ENCODE data around the gene WDPCP. TPM values are rescaled to one million over a fixed set of nuclear protein-coding genes. Genes with fewer than 3 reads are reported as not detected.

The WDPCP gene
- polyA plus RNA-seq, 1 of the 3 experiments (the other 2 are of a cell fraction) = 3.1 TPM

- DNase-seq = no peak
- 88% methylated on average over 2 of the region's 2 CpGs for WGBS (ENCODE audit: low lambda C conversion rate)
- Histone ChIP-seq H4K20me1 (ENCODE audit: insufficient read depth) (no peaks in the 10 kb centered on the region), H3K4me2 (no peak overlapping the region), H3K9me3 (0 out of 2 replicates have a peak, but pooled peaks cover 7% of the 10 kb centered on the region), H3K4me3 (ENCODE audit: low read depth in 2 of 2, low read length in 1 of 2) (no peak overlapping the region), H3K79me2 (ENCODE audit: insufficient read depth) (peaks cover 17% of the 10 kb centered on the region; the same call in 1 of the 2 replicates), H3K36me3 (replicated peaks in 1 of 2; ENCODE audit: control insufficient read depth in 1 of 2, insufficient read depth in 2 of 2, low read length in 1 of 2) (no peaks in the 10 kb centered on the region), H3K9me2 (no peaks in the 10 kb centered on the region), H3K4me1 (ENCODE audit: control insufficient read depth in 1 of 2, insufficient read depth in 2 of 2, low read depth in 1 of 2, low read length in 1 of 2) (no peaks in the 10 kb centered on the region), H2AFZ (ENCODE audit: low read depth) (no peak overlapping the region), H3K27ac (ENCODE audit: low read depth in 2 of 2, low read length in 1 of 2) (no peak overlapping the region), H3K27me3 (ENCODE audit: insufficient read depth) (no peaks in the 10 kb centered on the region), H3K9ac (no peak overlapping the region), H3F3A (replicated peaks; ENCODE audit: insufficient read depth) (no peaks in the 10 kb centered on the region)
- TF ChIP-seq TAF1 (IDR thresholded peaks at IDR 0.05; ENCODE audit: borderline replicate concordance, low read depth, low read length) = no peak
- TF ChIP-seq, protein P1, sequence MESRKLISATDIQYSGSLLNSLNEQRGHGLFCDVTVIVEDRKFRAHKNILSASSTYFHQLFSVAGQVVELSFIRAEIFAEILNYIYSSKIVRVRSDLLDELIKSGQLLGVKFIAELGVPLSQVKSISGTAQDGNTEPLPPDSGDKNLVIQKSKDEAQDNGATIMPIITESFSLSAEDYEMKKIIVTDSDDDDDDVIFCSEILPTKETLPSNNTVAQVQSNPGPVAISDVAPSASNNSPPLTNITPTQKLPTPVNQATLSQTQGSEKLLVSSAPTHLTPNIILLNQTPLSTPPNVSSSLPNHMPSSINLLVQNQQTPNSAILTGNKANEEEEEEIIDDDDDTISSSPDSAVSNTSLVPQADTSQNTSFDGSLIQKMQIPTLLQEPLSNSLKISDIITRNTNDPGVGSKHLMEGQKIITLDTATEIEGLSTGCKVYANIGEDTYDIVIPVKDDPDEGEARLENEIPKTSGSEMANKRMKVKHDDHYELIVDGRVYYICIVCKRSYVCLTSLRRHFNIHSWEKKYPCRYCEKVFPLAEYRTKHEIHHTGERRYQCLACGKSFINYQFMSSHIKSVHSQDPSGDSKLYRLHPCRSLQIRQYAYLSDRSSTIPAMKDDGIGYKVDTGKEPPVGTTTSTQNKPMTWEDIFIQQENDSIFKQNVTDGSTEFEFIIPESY (IDR thresholded peaks at IDR 0.05; ENCODE audit: borderline replicate concordance, low read depth) = no peak
- no peak for TF ChIP-seq POLR2AphosphoS5 (IDR thresholded peaks at IDR 0.05; ENCODE audit: low read depth, low read length)
- no peak for TF ChIP-seq TCF12 (IDR thresholded peaks at IDR 0.05)
- TF ChIP-seq, protein P2, sequence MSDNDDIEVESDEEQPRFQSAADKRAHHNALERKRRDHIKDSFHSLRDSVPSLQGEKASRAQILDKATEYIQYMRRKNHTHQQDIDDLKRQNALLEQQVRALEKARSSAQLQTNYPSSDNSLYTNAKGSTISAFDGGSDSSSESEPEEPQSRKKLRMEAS (IDR thresholded peaks at IDR 0.05; ENCODE audit: low read depth) = no peak
- TF ChIP-seq MEF2A (IDR thresholded peaks at IDR 0.05; ENCODE audit: borderline replicate concordance, low read depth) = no peak
- no peak for TF ChIP-seq NRF1 (IDR thresholded peaks at IDR 0.05; ENCODE audit: low read depth, low read length)
- no peak for TF ChIP-seq EZH2phosphoT487 (IDR thresholded peaks at IDR 0.05; ENCODE audit: borderline replicate concordance, low read depth)
- TF ChIP-seq RFX5 (IDR thresholded peaks at IDR 0.05; ENCODE audit: low read length) = no peak
- TF ChIP-seq FOSL2 (IDR thresholded peaks at IDR 0.05; ENCODE audit: borderline replicate concordance, low read depth) = no peak
- no peak for TF ChIP-seq GATA2 (CRISPR knock-in tag; IDR thresholded peaks at IDR 0.05)
- no peak for TF ChIP-seq IRF3 (IDR thresholded peaks at IDR 0.05; ENCODE audit: low read depth, low read length)
- TF ChIP-seq EP300 (IDR thresholded peaks at IDR 0.05; ENCODE audit: borderline replicate concordance in 1 of 2, low read depth in 1 of 2, low read length in 1 of 2) = no peak
- POLR2A ChIA-PET = no interaction called here
- CTCF ChIA-PET = no interaction called here
These were observed 17.0 kb downstream of the WDPCP start for GRCh38 chr2:63571291-63571690.

DNA sequence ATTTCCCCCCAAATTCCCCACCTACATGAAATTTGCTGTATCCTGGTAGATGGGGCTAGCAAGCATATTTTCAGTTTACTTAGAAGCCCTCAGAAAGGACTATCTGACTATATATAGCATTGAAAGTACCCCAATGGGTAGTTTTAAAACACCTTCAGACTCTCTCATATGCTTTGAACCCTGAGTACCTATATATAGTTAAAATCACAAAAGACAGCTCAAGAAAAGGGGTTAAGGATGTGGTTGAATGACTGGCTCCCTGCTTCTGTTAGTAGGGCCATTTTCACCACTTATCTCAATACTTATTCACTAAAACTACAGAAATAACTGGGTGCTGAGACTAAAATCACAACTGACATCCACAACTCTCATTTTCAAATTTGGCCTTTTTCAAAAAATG lies 18.5 kb downstream of the WDPCP start:
- H3K4me2 ChIP-seq = no peak overlapping the region
- H3K9me2 ChIP-seq = no peaks in the 10 kb centered on the region
- no peaks in the 10 kb centered on the region for H3F3A ChIP-seq (replicated peaks; ENCODE audit: insufficient read depth)
- no peak for TF ChIP-seq FOXJ3 (CRISPR knock-in tag; IDR thresholded peaks at IDR 0.05)
- no peak for TF ChIP-seq MXI1 (IDR thresholded peaks at IDR 0.05; ENCODE audit: low read depth, low read length)
- no peak for TF ChIP-seq CHD2 (IDR thresholded peaks at IDR 0.05; ENCODE audit: low read length, partially characterized antibody)
- TF ChIP-seq RCOR1 (IDR thresholded peaks at IDR 0.05; ENCODE audit: low read length) = no peak
- TF ChIP-seq USF2 (IDR thresholded peaks at IDR 0.05; ENCODE audit: borderline replicate concordance, low read depth, low read length) = no peak
- no peak for TF ChIP-seq CTCF (IDR thresholded peaks at IDR 0.05)
- TF ChIP-seq ELF1 (IDR thresholded peaks at IDR 0.05) = no peak
- TF ChIP-seq IRF3 (IDR thresholded peaks at IDR 0.05; ENCODE audit: low read depth, low read length) = no peak
- H3K4me1 ChIP-seq (ENCODE audit: control insufficient read depth in 1 of 2, insufficient read depth in 2 of 2, low read depth in 1 of 2, low read length in 1 of 2) = no peaks in the 10 kb centered on the region
- no peaks in the 10 kb centered on the region for H3K27me3 ChIP-seq (ENCODE audit: insufficient read depth)
- 0 out of 2 replicates have a peak, but pooled peaks cover 7% of the 10 kb centered on the region for H3K9me3 ChIP-seq
- ChIA-PET POLR2A (no interaction called here), CTCF (no interaction called here)
- H3K79me2 ChIP-seq (ENCODE audit: insufficient read depth) = peaks cover 12% of the 10 kb centered on the region; the same call in 1 of the 2 replicates
- no peaks in the 10 kb centered on the region for H3K36me3 ChIP-seq (replicated peaks in 1 of 2; ENCODE audit: control insufficient read depth in 1 of 2, insufficient read depth in 2 of 2, low read length in 1 of 2)
- H4K20me1 ChIP-seq (ENCODE audit: insufficient read depth) = no peaks in the 10 kb centered on the region
- H3K4me3 ChIP-seq (ENCODE audit: low read depth in 2 of 2, low read length in 1 of 2) = no peak overlapping the region
- no peak overlapping the region for H2AFZ ChIP-seq (ENCODE audit: low read depth)
- no peak overlapping the region for H3K9ac ChIP-seq
- no peak overlapping the region for H3K27ac ChIP-seq (ENCODE audit: low read depth in 2 of 2, low read length in 1 of 2)
- no peak for DNase-seq
